ENCODE data around the gene ARHGEF19. TPM values are rescaled to one million over a fixed set of nuclear protein-coding genes. Genes with fewer than 3 reads are reported as not detected.
"Not testable (repeated sequence)": the region's sequence is repeated elsewhere in the genome, so short reads cannot be mapped to it uniquely, and the experiment has no call there.

ARHGEF19 gene
- total and polyA plus RNA-seq, 8 donors, result 10.4 to 67.7 (median 56.5) TPM

DNA sequence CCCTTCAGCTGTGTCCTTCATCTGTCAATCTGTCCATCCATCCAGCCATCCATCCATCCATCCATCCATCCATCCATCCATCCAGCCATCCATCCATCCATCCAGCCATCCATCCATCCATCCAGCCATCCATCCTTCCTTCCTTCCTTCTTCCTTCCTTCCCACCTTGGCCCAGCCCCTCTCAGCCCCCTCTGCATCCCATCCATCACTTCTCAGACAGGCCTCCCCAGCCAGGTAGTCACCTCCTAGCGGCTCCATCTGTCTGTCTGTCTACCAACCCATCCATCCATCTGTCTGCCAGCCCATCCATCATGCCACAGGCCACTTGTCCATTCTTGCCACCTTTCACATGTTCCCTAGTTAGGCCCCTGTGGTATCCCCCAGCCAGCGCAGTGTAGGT, 46.3 kb downstream of the ARHGEF19 start:
- no peak overlapping the region for H3K4me3 ChIP-seq
- H3K9me3 ChIP-seq, result no peaks in the 10 kb centered on the region
- no peak for TF ChIP-seq CTCF (IDR thresholded peaks at IDR 0.05)
- DNase-seq (no peak), ATAC-seq (no peak)
- H3K27me3 ChIP-seq, result peaks cover 0 to 52% of the 10 kb centered on the region in 2 donors
- intact Hi-C loops (cut with DNase I), result no loop called here
- H3K4me1 ChIP-seq, result peaks cover 0 to 26% of the 10 kb centered on the region in 2 donors
- no peaks in the 10 kb centered on the region for H3K36me3 ChIP-seq
- H3K27ac ChIP-seq, result no peak overlapping the region

GRCh38 chr1:16165548-16165947, 46.9 kb downstream of the ARHGEF19 start:
- no peaks in the 10 kb centered on the region for H3K36me3 ChIP-seq
- H3K27me3 ChIP-seq, result peaks cover 0 to 52% of the 10 kb centered on the region in 2 donors

DNA sequence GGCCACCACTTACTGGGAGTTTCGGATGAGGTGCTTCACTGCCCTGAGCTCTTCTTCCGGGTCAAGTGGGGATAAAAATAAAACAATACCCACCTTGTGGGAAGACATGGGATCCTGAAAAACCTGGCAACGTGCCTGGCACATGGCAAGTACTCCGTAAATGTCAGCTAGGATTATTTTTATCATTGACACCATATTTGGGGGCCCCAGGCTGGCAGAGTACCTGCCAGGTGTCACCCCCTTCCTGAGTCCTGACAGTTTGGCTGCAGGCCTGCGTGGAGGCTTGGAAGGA, 47.4 kb downstream of the ARHGEF19 start:
- ATAC-seq (no peak), DNase-seq (no peak)
- TF ChIP-seq CTCF (IDR thresholded peaks at IDR 0.05), result no peak
- Histone ChIP-seq H3K36me3 (no peaks in the 10 kb centered on the region), H3K9me3 (no peaks in the 10 kb centered on the region), H3K4me3 (no peak overlapping the region), H3K4me1 (peaks cover 0 to 26% of the 10 kb centered on the region in 2 donors), H3K27ac (no peak overlapping the region), H3K27me3 (peaks cover 0 to 51% of the 10 kb centered on the region in 2 donors)
- intact Hi-C loops (cut with DNase I), result no loop called here

More at GRCh38 chr1:16165548-16165947, 46.9 kb downstream of the ARHGEF19 start:
- ATAC-seq, result no peak
- no peak overlapping the region for H3K4me3 ChIP-seq
- H3K27ac ChIP-seq, result no peak overlapping the region
- H3K4me1 ChIP-seq, result peaks cover 0 to 26% of the 10 kb centered on the region in 2 donors
- no peaks in the 10 kb centered on the region for H3K9me3 ChIP-seq
- intact Hi-C loops (cut with DNase I), result no loop called here
- no peak for TF ChIP-seq CTCF (IDR thresholded peaks at IDR 0.05)
- DNase-seq, result no peak

GRCh38 chr1:16164213-16165072, 48.0 kb downstream of the ARHGEF19 start:
- Histone ChIP-seq H3K27me3 (peaks cover 0 to 45% of the 10 kb centered on the region in 2 donors), H3K4me3 (no peak overlapping the region), H3K4me1 (peaks cover 0 to 26% of the 10 kb centered on the region in 2 donors), H3K27ac (no peak overlapping the region), H3K9me3 (no peaks in the 10 kb centered on the region), H3K36me3 (no peaks in the 10 kb centered on the region)
- intact Hi-C loops (cut with DNase I), result no loop called here
- peak; percentile 53 for ATAC-seq
- TF ChIP-seq CTCF (IDR thresholded peaks at IDR 0.05), result no peak
- DNase-seq, result no peak

GRCh38 chr1:16163608-16164212, 48.7 kb downstream of the ARHGEF19 start:
- Histone ChIP-seq H3K27me3 (peaks cover 0 to 38% of the 10 kb centered on the region in 2 donors), H3K4me1 (peaks cover 0 to 26% of the 10 kb centered on the region in 2 donors)
- H3K4me3 ChIP-seq; H3K36me3 ChIP-seq; intact Hi-C loops (cut with DNase I); H3K9me3 ChIP-seq; H3K27ac ChIP-seq; ATAC-seq; DNase-seq: not testable (repeated sequence)

Data from left lung (tissue), 10 donors.